HEK293T (cell line): Measurements from ENCODE around the gene BNC1.

ENCODE experiments used
- CTCF ChIA-PET: fragments of 350-600 bp; formaldehyde crosslinking; extraction: SDS; loops from one replicate; lab custom pipeline; 2021; ENCODE audit warnings: antibody characterized with exemption, inconsistent platforms; lab: Yijun Ruan, JAX
- POLR2A ChIA-PET: fragments of 350-600 bp; formaldehyde crosslinking; extraction: SDS; loops from one replicate; lab custom pipeline; 2020; ENCODE audit warnings: antibody characterized with exemption, inconsistent platforms; lab: Yijun Ruan, JAX
- DNase-seq: peaks from one replicate; pipeline ENCODE4 v3.0.0; 2012; ENCODE audit warnings: mixed read lengths; ENCODE audit errors: extremely low spot score
- ARNT ChIP-seq: fragments of 450-650 bp; IDR thresholded peaks from 2 replicates; pipeline ENCODE4 v1.6.1; 2017; ENCODE audit warnings: mild to moderate bottlenecking
- BHLHE40 ChIP-seq: fragments of 450-650 bp; IDR thresholded peaks from 2 replicates; pipeline ENCODE4 v1.6.1; 2016; ENCODE audit warnings: mild to moderate bottlenecking, moderate library complexity, borderline replicate concordance
- CTBP1 ChIP-seq: fragments of 450-650 bp; IDR thresholded peaks from 2 replicates; pipeline ENCODE4 v1.6.1; 2016; ENCODE audit warnings: borderline replicate concordance
- ELF4 ChIP-seq: fragments of 450-650 bp; IDR thresholded peaks from 2 replicates; pipeline ENCODE4 v1.6.1; 2017; ENCODE audit warnings: antibody characterized with exemption
- FOXA1 ChIP-seq: fragments of 450-650 bp; IDR thresholded peaks from 2 replicates; pipeline ENCODE4 v1.6.1; 2016; ENCODE audit warnings: mild to moderate bottlenecking
- FOXK2 ChIP-seq: fragments of 450-650 bp; IDR thresholded peaks from 2 replicates; pipeline ENCODE4 v1.6.1; 2016; ENCODE audit warnings: mild to moderate bottlenecking
- FOXM1 ChIP-seq: fragments of 450-650 bp; IDR thresholded peaks from 2 replicates; pipeline ENCODE4 v1.6.1; 2017; ENCODE audit warnings: mild to moderate bottlenecking, borderline replicate concordance
- HDGF ChIP-seq: fragments of 450-650 bp; IDR thresholded peaks from 2 replicates; pipeline ENCODE4 v1.6.1; 2017; ENCODE audit warnings: antibody characterized with exemption, borderline replicate concordance
- L3MBTL2 ChIP-seq: fragments of 450-650 bp; conservative IDR thresholded peaks from 2 replicates; pipeline ENCODE4 v1.6.1; 2016; ENCODE audit warnings: mild to moderate bottlenecking
- LEF1 ChIP-seq: fragments of 450-650 bp; IDR thresholded peaks from 2 replicates; pipeline ENCODE4 v1.6.1; 2017; ENCODE audit warnings: mild to moderate bottlenecking, borderline replicate concordance
- NFRKB ChIP-seq: fragments of 450-650 bp; IDR thresholded peaks from 2 replicates; pipeline ENCODE4 v1.6.1; 2016; ENCODE audit warnings: mild to moderate bottlenecking, moderate library complexity
- SP1 ChIP-seq: fragments of 450-650 bp; IDR thresholded peaks from 2 replicates; pipeline ENCODE4 v1.6.1; 2017
- SUZ12 ChIP-seq: fragments of 450-650 bp; IDR thresholded peaks from 2 replicates; pipeline ENCODE4 v1.6.1; 2016; ENCODE audit warnings: mild to moderate bottlenecking
- TARDBP ChIP-seq: fragments of 450-650 bp; IDR thresholded peaks from 2 replicates; pipeline ENCODE4 v1.6.1; 2016
- ZNF384 ChIP-seq: fragments of 450-650 bp; IDR thresholded peaks from 2 replicates; pipeline ENCODE4 v1.6.1; 2016
- TF ChIP-seq, protein P1 (sequence below): fragments of 450-650 bp; IDR thresholded peaks from 2 replicates; pipeline ENCODE4 v1.6.1; 2016

The BNC1 gene, protein sequence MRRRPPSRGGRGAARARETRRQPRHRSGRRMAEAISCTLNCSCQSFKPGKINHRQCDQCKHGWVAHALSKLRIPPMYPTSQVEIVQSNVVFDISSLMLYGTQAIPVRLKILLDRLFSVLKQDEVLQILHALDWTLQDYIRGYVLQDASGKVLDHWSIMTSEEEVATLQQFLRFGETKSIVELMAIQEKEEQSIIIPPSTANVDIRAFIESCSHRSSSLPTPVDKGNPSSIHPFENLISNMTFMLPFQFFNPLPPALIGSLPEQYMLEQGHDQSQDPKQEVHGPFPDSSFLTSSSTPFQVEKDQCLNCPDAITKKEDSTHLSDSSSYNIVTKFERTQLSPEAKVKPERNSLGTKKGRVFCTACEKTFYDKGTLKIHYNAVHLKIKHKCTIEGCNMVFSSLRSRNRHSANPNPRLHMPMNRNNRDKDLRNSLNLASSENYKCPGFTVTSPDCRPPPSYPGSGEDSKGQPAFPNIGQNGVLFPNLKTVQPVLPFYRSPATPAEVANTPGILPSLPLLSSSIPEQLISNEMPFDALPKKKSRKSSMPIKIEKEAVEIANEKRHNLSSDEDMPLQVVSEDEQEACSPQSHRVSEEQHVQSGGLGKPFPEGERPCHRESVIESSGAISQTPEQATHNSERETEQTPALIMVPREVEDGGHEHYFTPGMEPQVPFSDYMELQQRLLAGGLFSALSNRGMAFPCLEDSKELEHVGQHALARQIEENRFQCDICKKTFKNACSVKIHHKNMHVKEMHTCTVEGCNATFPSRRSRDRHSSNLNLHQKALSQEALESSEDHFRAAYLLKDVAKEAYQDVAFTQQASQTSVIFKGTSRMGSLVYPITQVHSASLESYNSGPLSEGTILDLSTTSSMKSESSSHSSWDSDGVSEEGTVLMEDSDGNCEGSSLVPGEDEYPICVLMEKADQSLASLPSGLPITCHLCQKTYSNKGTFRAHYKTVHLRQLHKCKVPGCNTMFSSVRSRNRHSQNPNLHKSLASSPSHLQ

DNA sequence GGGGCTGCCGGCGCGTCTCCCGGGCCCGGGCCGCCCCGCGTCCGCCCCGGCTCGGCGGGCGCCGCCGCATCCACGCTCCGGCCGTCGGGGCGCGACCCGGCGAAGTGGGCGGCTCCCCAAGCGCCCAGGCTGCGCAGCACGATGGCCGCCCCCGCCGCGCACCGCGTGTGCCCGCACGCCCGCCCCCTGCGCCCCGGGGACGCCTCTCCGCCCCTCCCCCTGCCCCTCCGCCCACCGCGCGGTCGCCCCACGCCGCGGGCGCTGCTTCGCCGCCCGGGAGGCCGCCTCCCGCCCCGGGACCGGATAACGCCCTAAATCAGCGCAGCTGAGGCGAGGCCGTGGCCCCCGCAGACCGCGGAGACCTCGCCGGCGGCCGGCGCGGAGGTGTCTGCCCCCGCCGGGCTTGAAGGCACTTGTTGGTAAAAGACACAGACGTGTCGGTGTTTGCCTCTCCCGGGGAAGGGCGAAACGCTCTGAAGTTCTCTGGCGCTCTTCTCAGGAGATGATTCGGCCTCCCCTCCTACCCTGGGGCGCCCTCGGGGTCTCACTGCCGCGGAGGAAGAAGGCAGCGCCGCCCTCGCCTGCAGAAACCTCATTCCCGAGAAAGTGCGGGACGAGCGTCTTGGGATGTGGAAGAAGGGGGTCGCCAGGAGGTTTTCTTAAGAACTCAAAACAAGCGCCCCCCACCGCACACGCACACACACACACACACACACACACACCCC is at the start of gene BNC1:
Gene BNC1, minus strand, starts transcription at position 106 of the 725 bp plus-strand sequence. Its CDS starts 36 bp downstream, at position 70.
- DNase-seq, result no peak
- TF ChIP-seq L3MBTL2 (no peak), FOXM1 (no peak), NFRKB (no peak), ELF4 (no peak), LEF1 (no peak), ARNT (no peak), FOXK2 (no peak), TARDBP (no peak), SP1 (no peak), CTBP1 (no peak), HDGF (no peak), FOXA1 (no peak)
- TF ChIP-seq, protein P1, sequence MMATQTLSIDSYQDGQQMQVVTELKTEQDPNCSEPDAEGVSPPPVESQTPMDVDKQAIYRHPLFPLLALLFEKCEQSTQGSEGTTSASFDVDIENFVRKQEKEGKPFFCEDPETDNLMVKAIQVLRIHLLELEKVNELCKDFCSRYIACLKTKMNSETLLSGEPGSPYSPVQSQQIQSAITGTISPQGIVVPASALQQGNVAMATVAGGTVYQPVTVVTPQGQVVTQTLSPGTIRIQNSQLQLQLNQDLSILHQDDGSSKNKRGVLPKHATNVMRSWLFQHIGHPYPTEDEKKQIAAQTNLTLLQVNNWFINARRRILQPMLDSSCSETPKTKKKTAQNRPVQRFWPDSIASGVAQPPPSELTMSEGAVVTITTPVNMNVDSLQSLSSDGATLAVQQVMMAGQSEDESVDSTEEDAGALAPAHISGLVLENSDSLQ, result no peak
- ChIA-PET POLR2A (no interaction called here), CTCF (no interaction called here)

DNA sequence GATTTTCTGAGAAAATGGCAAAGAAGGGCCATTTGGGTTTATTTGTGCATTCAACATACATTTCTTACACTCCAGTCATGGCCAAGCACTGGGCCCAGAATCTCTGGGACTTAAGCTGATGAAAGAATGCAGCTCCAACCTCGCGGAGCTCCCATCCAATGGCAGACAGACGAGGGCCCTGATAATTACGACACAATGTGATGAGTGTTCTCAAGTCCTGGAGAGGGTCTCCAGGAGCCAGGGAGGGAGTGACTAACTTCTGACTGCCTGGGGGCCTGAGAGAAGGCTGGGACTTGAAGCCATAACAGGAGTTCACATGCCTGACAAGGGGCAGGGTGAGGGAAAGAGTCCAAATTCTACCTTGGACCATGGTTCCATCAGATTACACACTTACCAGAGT is 42.6 kb upstream of the BNC1 start:
- CTCF ChIA-PET, result no interaction called here
- no peak for TF ChIP-seq ELF4
- no peak for TF ChIP-seq SUZ12
- TF ChIP-seq TARDBP, result no peak
- TF ChIP-seq, protein P1, result no peak
- TF ChIP-seq L3MBTL2, result no peak
- no peak for TF ChIP-seq BHLHE40
- TF ChIP-seq LEF1, result no peak
- no peak for TF ChIP-seq NFRKB
- POLR2A ChIA-PET, result no interaction called here
- no peak for DNase-seq

DNA sequence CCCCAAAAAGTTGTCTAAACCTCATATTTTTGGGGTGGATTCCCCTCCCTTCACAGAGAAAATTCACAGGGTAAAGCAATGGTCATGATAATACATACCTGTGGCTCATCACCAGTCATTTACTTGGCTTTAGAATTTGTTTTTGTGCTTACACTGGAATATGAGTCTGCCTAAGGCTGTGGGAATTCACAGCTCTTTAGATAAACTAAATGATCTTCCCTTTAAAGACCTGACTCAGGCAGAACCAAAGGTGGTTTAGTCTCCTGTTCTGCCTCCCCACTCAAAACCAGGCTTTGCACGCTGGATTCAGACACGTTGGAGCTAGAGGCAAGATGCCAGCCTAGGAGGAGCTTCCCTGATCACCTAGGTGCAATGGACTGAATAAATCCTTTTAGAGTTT is 40.3 kb upstream of the BNC1 start:
- no peak for DNase-seq
- CTCF ChIA-PET, result interaction anchor here (0.8 kb wide), 1 partner anchor 114 kb away, joined by 3 read pairs; no protein-coding TSS in a partner anchor
- POLR2A ChIA-PET, result no interaction called here
- TF ChIP-seq, protein P1, result no peak
- TF ChIP-seq NFRKB (no peak), ZNF384 (no peak), FOXM1 (no peak), TARDBP (no peak), CTBP1 (no peak), HDGF (no peak), SUZ12 (no peak), FOXK2 (no peak), ARNT (no peak), SP1 (no peak), FOXA1 (no peak)

DNA sequence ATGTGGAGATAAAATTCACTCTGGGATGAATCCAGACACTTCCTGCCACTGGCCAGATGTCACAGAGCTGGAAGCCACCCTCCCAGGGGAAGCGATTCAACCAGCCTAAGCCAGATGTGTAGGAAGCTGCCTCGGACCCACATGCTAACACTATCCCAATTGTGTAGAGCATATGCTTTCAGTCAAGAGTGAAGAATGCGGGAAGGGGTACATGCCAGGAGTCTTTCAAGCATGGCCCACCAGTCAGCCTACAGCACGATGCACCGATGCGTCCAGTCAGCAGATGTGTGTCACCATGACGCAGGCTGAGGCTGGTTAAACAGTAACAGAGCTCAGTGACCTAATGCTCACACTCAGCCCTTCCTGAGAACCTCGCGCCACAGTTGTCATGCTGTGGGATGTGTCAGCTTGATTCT is 38.8 kb upstream of the BNC1 start:
- DNase-seq, result no peak

DNA sequence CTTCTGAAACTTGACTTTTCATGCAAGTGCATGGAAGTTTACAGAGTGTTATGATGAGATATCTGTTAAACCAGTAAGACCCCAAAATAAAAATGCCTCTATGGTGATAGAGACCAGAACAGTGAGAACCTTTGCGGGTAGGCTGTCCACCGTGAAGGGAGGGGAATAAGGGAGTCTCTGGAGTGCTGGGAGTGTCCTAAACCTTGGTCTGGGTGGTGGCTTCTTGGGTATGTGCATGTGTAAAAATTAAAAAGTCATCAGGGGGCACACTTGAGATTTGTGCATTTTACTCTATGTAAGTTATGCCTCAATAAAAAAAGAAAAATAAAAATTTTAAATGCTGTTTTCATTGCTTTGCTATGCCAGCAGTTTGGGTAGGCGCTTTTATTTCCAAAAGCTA is 38.2 kb upstream of the BNC1 start:
- DNase-seq, result no peak
- TF ChIP-seq, protein P1, result no peak
- no peak for TF ChIP-seq ELF4
- no peak for TF ChIP-seq FOXM1
- TF ChIP-seq CTBP1, result no peak
- no peak for TF ChIP-seq BHLHE40
- TF ChIP-seq FOXK2, result no peak
- TF ChIP-seq SUZ12, result no peak
- TF ChIP-seq FOXA1, result no peak
- TF ChIP-seq TARDBP, result no peak
- no peak for TF ChIP-seq HDGF
- TF ChIP-seq NFRKB, result no peak
- no peak for TF ChIP-seq L3MBTL2
- no peak for TF ChIP-seq LEF1
- TF ChIP-seq ARNT, result no peak
- TF ChIP-seq ZNF384, result no peak
- ChIA-PET POLR2A (no interaction called here), CTCF (no interaction called here)

More for the DNA sequence above, 38.8 kb upstream of the BNC1 start:
- ChIA-PET POLR2A (no interaction called here), CTCF (no interaction called here)
- TF ChIP-seq TARDBP, result no peak
- no peak for TF ChIP-seq ELF4
- no peak for TF ChIP-seq ARNT
- no peak for TF ChIP-seq FOXA1
- TF ChIP-seq NFRKB, result no peak
- no peak for TF ChIP-seq CTBP1
